SK-N-SH treated with all-trans-retinoic acid at 6 μM for 48 hours (cell line): Measurements from ENCODE around the gene ANKRD17.

Experiments used
- ATAC-seq: fragments of 200-7000 bp; cut with Tn5 transposase; 3 replicates; pipeline ENCODE4 v1.9.1; 2020; ENCODE audit warnings: mild to moderate bottlenecking, moderate library complexity
- ARNTL ChIP-seq: fragments of 450-650 bp; formaldehyde crosslinking; IDR thresholded peaks from 2 replicates; pipeline ENCODE4 v1.5.0; 2020; ENCODE audit warnings: low read depth, mild to moderate bottlenecking, moderate library complexity, borderline replicate concordance
- BACH2 ChIP-seq: fragments of 250-450 bp; sonication (Bioruptor Pico); IDR thresholded peaks from 2 replicates; pipeline ENCODE4 v1.9.0; 2021; ENCODE audit warnings: mild to moderate bottlenecking, borderline replicate concordance
- CREB5 ChIP-seq: fragments of 250-450 bp; sonication (Bioruptor Pico); IDR thresholded peaks from 2 replicates; pipeline ENCODE4 v1.5.1; 2020; ENCODE audit warnings: low read depth, mild to moderate bottlenecking, moderate library complexity
- CSDC2 ChIP-seq: fragments of 250-450 bp; sonication (Bioruptor Pico); IDR thresholded peaks from 2 replicates; pipeline ENCODE4 v1.5.0; 2020; ENCODE audit warnings: mild to moderate bottlenecking, moderate library complexity
- ESRRG ChIP-seq: fragments of 250-450 bp; sonication (Bioruptor Pico); IDR thresholded peaks from 2 replicates; pipeline ENCODE4 v1.6.1; 2021; ENCODE audit warnings: mild to moderate bottlenecking
- GLIS3 ChIP-seq: fragments of 250-450 bp; sonication (Bioruptor Pico); IDR thresholded peaks from 2 replicates; pipeline ENCODE4 v1.5.0; 2020; ENCODE audit warnings: mild to moderate bottlenecking, moderate library complexity
- OSR1 ChIP-seq: fragments of 250-450 bp; sonication (Bioruptor Pico); IDR thresholded peaks from 2 replicates; pipeline ENCODE4 v1.8.0; 2022; ENCODE audit warnings: moderate library complexity, mild to moderate bottlenecking, inconsistent platforms
- PATZ1 ChIP-seq: fragments of 250-450 bp; sonication (Bioruptor Pico); IDR thresholded peaks from 2 replicates; pipeline ENCODE4 v1.8.0; 2020; ENCODE audit warnings: mild to moderate bottlenecking, moderate library complexity, borderline replicate concordance
- PPARA ChIP-seq: fragments of 250-450 bp; sonication (Bioruptor Pico); IDR thresholded peaks from 2 replicates; pipeline ENCODE4 v1.5.0; 2020; ENCODE audit warnings: mild to moderate bottlenecking, borderline replicate concordance
- RARB ChIP-seq: fragments of 250-450 bp; sonication (Bioruptor Pico); IDR thresholded peaks from 2 replicates; pipeline ENCODE4 v1.8.0; 2021; ENCODE audit warnings: mild to moderate bottlenecking, moderate library complexity
- TCF4 ChIP-seq: fragments of 250-450 bp; sonication (Bioruptor Pico); IDR thresholded peaks from 2 replicates; pipeline ENCODE4 v1.8.0; 2021; ENCODE audit warnings: mild to moderate bottlenecking, moderate library complexity, borderline replicate concordance
- TOX ChIP-seq: fragments of 250-450 bp; sonication (Bioruptor Pico); IDR thresholded peaks from 2 replicates; pipeline ENCODE4 v1.8.0; 2021; ENCODE audit warnings: mild to moderate bottlenecking, moderate library complexity, borderline replicate concordance
- ZC3H10 ChIP-seq: fragments of 250-450 bp; sonication (Bioruptor Pico); IDR thresholded peaks from 2 replicates; pipeline ENCODE4 v1.5.1; 2021; ENCODE audit warnings: mild to moderate bottlenecking, moderate library complexity
- ZFP3 ChIP-seq: fragments of 250-450 bp; sonication (Bioruptor Pico); IDR thresholded peaks from 2 replicates; pipeline ENCODE4 v1.5.0; 2020; ENCODE audit warnings: mild to moderate bottlenecking, moderate library complexity
- ZFP30 ChIP-seq: fragments of 450-650 bp; formaldehyde crosslinking; IDR thresholded peaks from 2 replicates; pipeline ENCODE4 v1.5.0; 2022; ENCODE audit warnings: mild to moderate bottlenecking, moderate library complexity
- ZNF565 ChIP-seq: fragments of 450-650 bp; formaldehyde crosslinking; conservative IDR thresholded peaks from 2 replicates; pipeline ENCODE4 v1.5.0; 2020; ENCODE audit warnings: low read depth, mild to moderate bottlenecking, moderate library complexity
- ZNF70 ChIP-seq: fragments of 450-650 bp; formaldehyde crosslinking; IDR thresholded peaks from 2 replicates; pipeline ENCODE4 v1.5.0; 2020; ENCODE audit warnings: mild to moderate bottlenecking, moderate library complexity
- ZNF8 ChIP-seq: fragments of 450-650 bp; formaldehyde crosslinking; IDR thresholded peaks from 2 replicates; pipeline ENCODE4 v1.5.0; 2020; ENCODE audit warnings: mild to moderate bottlenecking, moderate library complexity
- TF ChIP-seq, protein P1 (sequence below): fragments of 250-450 bp; sonication (Bioruptor Pico); IDR thresholded peaks from 2 replicates; pipeline ENCODE4 v1.8.0; 2021; ENCODE audit warnings: low read depth, mild to moderate bottlenecking, moderate library complexity, borderline replicate concordance
- TF ChIP-seq, protein P2 (sequence below): fragments of 250-450 bp; sonication (Bioruptor Pico); IDR thresholded peaks from 2 replicates; pipeline ENCODE4 v1.5.0; 2020; ENCODE audit warnings: mild to moderate bottlenecking, moderate library complexity

ANKRD17 gene

DNA sequence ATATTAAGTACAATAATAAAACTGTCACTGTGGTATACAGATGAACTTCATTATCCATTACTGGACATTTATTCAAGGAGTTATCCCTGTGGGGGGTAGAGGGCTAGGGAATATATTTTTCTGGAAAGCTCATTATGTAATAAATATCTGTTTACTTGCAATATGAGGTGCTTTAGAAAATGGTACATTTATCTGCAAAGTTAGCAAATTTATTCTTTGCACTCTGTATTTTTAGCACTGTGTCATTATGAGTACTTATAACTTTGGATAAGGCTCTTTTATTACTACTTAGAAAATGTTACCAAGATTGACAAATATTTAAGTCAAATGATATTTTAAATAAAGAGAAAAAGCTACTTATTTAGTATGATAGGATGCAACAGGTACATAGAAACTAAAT is 37.8 kb downstream of the ANKRD17 start:
- no peak for ATAC-seq
- TF ChIP-seq ARNTL (CRISPR knock-in tag) (no peak), OSR1 (CRISPR knock-in tag) (no peak), ZNF8 (CRISPR knock-in tag) (no peak), ZNF565 (no peak), CREB5 (CRISPR knock-in tag) (no peak), ZNF70 (CRISPR knock-in tag) (no peak), TCF4 (no peak), GLIS3 (CRISPR knock-in tag) (no peak), ZFP3 (CRISPR knock-in tag) (no peak), ZC3H10 (no peak), RARB (no peak), PPARA (CRISPR knock-in tag) (no peak), ZFP30 (CRISPR knock-in tag) (no peak), ESRRG (CRISPR knock-in tag) (no peak), TOX (CRISPR knock-in tag) (no peak)
- TF ChIP-seq, protein P1, sequence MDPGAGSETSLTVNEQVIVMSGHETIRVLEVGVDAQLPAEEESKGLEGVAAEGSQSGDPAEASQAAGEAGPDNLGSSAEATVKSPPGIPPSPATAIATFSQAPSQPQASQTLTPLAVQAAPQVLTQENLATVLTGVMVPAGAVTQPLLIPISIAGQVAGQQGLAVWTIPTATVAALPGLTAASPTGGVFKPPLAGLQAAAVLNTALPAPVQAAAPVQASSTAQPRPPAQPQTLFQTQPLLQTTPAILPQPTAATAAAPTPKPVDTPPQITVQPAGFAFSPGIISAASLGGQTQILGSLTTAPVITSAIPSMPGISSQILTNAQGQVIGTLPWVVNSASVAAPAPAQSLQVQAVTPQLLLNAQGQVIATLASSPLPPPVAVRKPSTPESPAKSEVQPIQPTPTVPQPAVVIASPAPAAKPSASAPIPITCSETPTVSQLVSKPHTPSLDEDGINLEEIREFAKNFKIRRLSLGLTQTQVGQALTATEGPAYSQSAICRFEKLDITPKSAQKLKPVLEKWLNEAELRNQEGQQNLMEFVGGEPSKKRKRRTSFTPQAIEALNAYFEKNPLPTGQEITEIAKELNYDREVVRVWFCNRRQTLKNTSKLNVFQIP (CRISPR knock-in tag) = no peak
- TF ChIP-seq, protein P2, sequence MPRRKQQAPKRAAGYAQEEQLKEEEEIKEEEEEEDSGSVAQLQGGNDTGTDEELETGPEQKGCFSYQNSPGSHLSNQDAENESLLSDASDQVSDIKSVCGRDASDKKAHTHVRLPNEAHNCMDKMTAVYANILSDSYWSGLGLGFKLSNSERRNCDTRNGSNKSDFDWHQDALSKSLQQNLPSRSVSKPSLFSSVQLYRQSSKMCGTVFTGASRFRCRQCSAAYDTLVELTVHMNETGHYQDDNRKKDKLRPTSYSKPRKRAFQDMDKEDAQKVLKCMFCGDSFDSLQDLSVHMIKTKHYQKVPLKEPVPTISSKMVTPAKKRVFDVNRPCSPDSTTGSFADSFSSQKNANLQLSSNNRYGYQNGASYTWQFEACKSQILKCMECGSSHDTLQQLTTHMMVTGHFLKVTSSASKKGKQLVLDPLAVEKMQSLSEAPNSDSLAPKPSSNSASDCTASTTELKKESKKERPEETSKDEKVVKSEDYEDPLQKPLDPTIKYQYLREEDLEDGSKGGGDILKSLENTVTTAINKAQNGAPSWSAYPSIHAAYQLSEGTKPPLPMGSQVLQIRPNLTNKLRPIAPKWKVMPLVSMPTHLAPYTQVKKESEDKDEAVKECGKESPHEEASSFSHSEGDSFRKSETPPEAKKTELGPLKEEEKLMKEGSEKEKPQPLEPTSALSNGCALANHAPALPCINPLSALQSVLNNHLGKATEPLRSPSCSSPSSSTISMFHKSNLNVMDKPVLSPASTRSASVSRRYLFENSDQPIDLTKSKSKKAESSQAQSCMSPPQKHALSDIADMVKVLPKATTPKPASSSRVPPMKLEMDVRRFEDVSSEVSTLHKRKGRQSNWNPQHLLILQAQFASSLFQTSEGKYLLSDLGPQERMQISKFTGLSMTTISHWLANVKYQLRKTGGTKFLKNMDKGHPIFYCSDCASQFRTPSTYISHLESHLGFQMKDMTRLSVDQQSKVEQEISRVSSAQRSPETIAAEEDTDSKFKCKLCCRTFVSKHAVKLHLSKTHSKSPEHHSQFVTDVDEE (CRISPR knock-in tag) = no peak
- TF ChIP-seq, all 23 proteins: peak for 0

DNA sequence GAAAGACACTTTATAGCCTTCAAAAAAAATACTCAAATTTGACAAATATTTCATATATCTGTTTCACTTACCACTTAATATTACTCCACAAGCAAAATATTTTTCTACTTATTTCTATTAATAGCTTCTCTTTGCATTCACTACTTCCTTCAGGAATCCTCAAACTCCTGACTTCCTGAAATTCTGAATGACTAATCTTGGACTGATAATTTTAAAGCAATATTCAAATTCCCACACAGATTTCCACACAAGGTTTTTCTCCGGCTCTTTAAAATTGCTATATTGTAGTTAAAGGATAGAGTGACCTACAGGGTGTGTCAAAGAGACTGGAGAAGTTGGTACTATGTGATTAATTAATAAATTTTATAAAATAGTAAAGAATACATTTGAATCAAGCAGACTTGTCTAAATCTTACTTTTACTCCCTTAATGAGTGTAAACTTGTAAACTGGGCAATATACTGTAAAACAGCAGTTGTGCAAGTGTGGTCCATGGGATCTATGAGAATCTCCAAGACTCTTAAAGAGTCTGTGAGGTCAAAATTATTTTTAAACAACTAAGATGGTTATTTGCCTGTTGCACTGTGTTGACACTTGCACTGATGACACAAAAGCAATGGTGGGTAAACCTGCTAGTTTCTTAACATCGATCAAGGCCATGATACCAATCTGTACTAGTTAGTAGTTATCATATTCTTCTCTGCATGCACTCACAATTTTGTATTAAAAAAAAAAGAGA is 44.5 kb downstream of the ANKRD17 start:
- ATAC-seq = peak; percentile 67
- TF ChIP-seq, protein P2 (CRISPR knock-in tag) = no peak
- TF ChIP-seq PATZ1 (CRISPR knock-in tag) (no peak), ESRRG (CRISPR knock-in tag) (no peak), ZNF565 (no peak), CSDC2 (CRISPR knock-in tag) (no peak), ZFP3 (CRISPR knock-in tag) (no peak), ZNF8 (CRISPR knock-in tag) (no peak), TOX (CRISPR knock-in tag) (no peak), ZNF70 (CRISPR knock-in tag) (no peak), TCF4 (no peak), BACH2 (no peak), ARNTL (CRISPR knock-in tag) (no peak), GLIS3 (CRISPR knock-in tag) (no peak), ZFP30 (CRISPR knock-in tag) (no peak), ZC3H10 (no peak), OSR1 (CRISPR knock-in tag) (no peak)
- TF ChIP-seq, protein P1 (CRISPR knock-in tag) = no peak
